Measurements from ENCODE around the gene SLX4IP.
A peak's percentile ranks its signal among the peaks of the same experiment; 100 is the strongest.

SLX4IP gene

GRCh38 chr20:10557685-10558084 is 122.6 kb downstream of the SLX4IP start:
- no peak overlapping the region for H3K4me3 ChIP-seq (ENCODE audit: low read depth, low read length)
- DNase-seq (ENCODE audit: low read depth): no peak
- TF ChIP-seq CTCF (IDR thresholded peaks at IDR 0.05; ENCODE audit: insufficient read depth, low read depth, low read length, missing control alignments): no peak

DNA sequence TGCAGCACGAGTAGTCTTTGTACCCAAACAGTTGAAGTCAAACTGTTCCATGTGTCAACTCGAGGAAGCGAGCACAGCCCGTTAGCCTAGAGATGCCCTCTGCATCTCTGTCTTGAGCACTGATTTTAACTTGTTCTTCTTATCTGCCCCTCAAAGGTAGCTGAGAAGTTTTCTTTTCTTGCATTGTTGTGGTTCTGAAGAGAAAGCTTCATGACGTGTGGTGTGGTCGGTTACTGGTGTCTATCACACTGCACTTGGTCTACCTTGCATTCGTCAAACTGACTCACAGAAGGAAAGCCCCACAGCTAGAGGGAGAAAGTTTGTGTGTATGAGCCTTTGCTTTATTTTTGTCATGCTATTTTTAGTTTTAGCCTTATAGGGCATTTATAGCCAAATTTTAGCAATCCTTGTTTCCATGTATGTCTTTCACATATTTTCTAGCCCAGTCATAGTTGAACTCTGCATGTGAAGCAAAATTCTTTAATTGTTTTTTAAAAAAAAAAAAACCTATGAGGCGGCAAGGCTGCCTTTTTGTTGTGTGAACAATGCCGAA is 123.6 kb downstream of the SLX4IP start:
- peak; percentile 84 for DNase-seq (ENCODE audit: low read depth)
- no peak overlapping the region for H3K4me3 ChIP-seq (ENCODE audit: low read depth, low read length)
- no peak for TF ChIP-seq CTCF (IDR thresholded peaks at IDR 0.05; ENCODE audit: insufficient read depth, low read depth, low read length, missing control alignments)

- no peak for TF ChIP-seq CTCF (IDR thresholded peaks at IDR 0.05; ENCODE audit: insufficient read depth, low read depth, low read length, missing control alignments)
- no peak for DNase-seq (ENCODE audit: low read depth)
- H3K4me3 ChIP-seq (ENCODE audit: low read depth, low read length): no peak overlapping the region
Observed at GRCh38 chr20:10559266-10559665, 124.2 kb downstream of the SLX4IP start.

GRCh38 chr20:10560686-10561085 is 125.6 kb downstream of the SLX4IP start:
- no peak overlapping the region for H3K4me3 ChIP-seq (ENCODE audit: low read depth, low read length)
- no peak for DNase-seq (ENCODE audit: low read depth)
- no peak for TF ChIP-seq CTCF (IDR thresholded peaks at IDR 0.05; ENCODE audit: insufficient read depth, low read depth, low read length, missing control alignments)

DNA sequence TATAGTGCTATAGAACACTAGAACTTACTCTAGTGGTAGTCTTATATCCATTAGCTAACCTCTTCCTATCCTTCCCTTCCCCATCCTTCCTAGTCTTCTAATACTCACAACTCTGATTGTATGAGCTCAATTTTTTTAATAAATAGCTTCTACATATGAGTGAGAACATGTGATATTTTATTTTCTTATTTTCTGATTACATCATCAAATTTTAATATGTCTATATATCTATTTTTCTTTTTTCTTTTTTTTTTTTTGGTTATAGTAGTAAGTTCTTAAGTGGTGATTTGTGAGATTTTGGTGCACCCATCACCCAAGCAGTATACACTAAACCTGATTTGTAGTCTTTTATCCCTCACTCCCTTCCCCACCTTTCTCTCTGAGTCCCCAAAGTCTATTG is 126.2 kb downstream of the SLX4IP start:
- DNase-seq (ENCODE audit: low read depth): no peak
- no peak for TF ChIP-seq CTCF (IDR thresholded peaks at IDR 0.05; ENCODE audit: insufficient read depth, low read depth, low read length, missing control alignments)
- no peak overlapping the region for H3K4me3 ChIP-seq (ENCODE audit: low read depth, low read length)

GRCh38 chr20:10562899-10563298 is 127.8 kb downstream of the SLX4IP start:
- no peak for TF ChIP-seq CTCF (IDR thresholded peaks at IDR 0.05; ENCODE audit: insufficient read depth, low read depth, low read length, missing control alignments)
- no peak for DNase-seq (ENCODE audit: low read depth)
- no peak overlapping the region for H3K4me3 ChIP-seq (ENCODE audit: low read depth, low read length)

DNA sequence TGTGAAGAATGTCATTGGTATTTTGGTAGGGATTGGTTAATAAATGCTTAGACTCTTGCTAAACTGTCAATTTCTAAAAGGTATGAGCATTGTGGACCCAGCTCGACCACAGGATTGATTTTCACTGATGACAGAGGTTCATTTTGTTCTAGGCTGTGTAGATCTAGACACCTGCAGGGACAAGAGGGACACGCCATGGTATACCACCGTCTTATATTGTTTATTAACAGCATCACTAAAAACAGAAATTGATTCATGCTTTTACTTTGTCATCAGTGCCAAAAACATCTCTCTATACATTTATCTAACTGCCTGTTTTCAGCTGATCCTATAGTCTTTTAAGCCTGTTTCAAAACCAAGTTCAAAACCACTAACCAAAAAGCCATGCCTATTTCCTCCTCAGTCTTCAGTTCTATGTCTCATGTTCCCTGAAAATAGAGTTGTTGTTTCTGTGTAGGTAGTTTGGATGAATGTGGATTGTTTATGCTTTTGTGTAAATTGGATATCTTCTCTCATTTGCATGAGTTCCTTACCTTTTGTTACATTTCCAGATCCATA is 128.9 kb downstream of the SLX4IP start:
- DNase-seq (ENCODE audit: low read depth): no peak
- no peak for TF ChIP-seq CTCF (IDR thresholded peaks at IDR 0.05; ENCODE audit: insufficient read depth, low read depth, low read length, missing control alignments)
- no peak overlapping the region for H3K4me3 ChIP-seq (ENCODE audit: low read depth, low read length)

Data from GM12865 (cell line).